ENCODE data around the gene DPH2. TPM values are rescaled to one million over a fixed set of nuclear protein-coding genes. Genes with fewer than 3 reads are reported as not detected.

Gene DPH2
- total RNA-seq, 1 donor from 2014 or later, result 17.1 TPM

DNA sequence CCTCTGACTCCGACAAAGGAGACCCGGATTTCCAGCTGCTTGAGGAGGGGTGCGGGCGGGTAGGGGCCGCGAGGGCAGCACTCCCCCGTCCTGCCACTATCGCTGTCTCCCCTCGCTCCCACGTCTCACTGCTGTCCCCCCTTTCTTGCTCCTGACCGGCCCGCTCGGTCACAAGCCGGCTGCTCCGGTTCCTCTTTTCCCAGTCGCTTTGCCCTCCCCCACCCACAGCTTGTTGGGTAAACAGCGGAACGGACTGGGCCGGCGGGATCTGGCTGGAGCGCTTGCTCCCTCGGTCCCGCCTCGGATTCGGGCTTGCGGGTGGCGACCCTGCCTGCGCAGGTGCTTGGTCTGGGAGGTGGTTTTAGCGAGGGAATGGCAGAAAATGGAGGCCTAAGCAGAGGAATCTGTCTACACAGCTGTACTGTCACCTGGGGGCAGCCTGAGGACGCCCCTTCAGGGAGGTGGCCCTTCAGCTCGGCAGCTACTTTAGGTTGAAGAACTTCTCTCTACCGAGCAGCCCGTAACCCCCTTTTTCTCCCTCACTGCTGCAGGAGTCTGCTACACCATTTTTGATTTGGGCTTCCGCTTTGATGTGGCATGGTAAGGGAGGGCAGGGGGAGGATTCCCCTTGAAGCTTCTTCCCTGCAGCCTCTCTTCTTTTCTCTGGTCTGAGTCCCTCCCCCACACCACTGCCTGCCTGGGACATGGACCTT lies 5.6 kb downstream of the DPH2 start:
- Mint-ChIP-seq H3K36me3 (ENCODE audit: low read depth, unreplicated experiment) (peaks cover 22% of the 10 kb centered on the region), H3K4me3 (ENCODE audit: unreplicated experiment) (peak overlapping the region; percentile 94), H3K4me1 (ENCODE audit: unreplicated experiment) (peaks cover 38% of the 10 kb centered on the region), H3K27me3 (ENCODE audit: unreplicated experiment) (peaks cover 26% of the 10 kb centered on the region), H3K9me3 (ENCODE audit: unreplicated experiment) (no peaks in the 10 kb centered on the region), H3K27ac (ENCODE audit: unreplicated experiment) (no peak overlapping the region)
- no peak for DNase-seq (ENCODE audit: low spot score)
- TF ChIP-seq, protein P1, sequence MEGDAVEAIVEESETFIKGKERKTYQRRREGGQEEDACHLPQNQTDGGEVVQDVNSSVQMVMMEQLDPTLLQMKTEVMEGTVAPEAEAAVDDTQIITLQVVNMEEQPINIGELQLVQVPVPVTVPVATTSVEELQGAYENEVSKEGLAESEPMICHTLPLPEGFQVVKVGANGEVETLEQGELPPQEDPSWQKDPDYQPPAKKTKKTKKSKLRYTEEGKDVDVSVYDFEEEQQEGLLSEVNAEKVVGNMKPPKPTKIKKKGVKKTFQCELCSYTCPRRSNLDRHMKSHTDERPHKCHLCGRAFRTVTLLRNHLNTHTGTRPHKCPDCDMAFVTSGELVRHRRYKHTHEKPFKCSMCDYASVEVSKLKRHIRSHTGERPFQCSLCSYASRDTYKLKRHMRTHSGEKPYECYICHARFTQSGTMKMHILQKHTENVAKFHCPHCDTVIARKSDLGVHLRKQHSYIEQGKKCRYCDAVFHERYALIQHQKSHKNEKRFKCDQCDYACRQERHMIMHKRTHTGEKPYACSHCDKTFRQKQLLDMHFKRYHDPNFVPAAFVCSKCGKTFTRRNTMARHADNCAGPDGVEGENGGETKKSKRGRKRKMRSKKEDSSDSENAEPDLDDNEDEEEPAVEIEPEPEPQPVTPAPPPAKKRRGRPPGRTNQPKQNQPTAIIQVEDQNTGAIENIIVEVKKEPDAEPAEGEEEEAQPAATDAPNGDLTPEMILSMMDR (IDR thresholded peaks at IDR 0.05; ENCODE audit: unreplicated experiment), result no peak

DNA sequence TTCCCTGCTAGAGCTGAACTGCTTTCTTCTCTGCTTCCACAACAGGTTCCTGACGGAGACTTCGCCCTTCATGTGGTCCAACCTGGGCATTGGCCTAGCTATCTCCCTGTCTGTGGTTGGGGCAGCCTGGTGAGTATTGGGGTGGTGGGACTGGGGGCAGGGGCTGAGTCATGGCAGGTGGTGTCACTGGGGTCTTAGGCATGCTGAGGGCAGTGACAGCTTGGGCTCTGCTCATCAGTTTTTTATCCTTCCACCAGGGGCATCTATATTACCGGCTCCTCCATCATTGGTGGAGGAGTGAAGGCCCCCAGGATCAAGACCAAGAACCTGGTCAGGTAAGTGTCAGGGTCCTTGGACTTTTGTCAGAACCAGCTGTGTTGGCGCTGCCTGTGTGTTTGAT lies 6.2 kb downstream of the DPH2 start:
- Mint-ChIP-seq H3K9me3 (ENCODE audit: unreplicated experiment) (no peaks in the 10 kb centered on the region), H3K4me1 (ENCODE audit: unreplicated experiment) (peaks cover 39% of the 10 kb centered on the region), H3K27ac (ENCODE audit: unreplicated experiment) (no peak overlapping the region), H3K27me3 (ENCODE audit: unreplicated experiment) (peaks cover 29% of the 10 kb centered on the region), H3K4me3 (ENCODE audit: unreplicated experiment) (peak overlapping the region; percentile 94), H3K36me3 (ENCODE audit: low read depth, unreplicated experiment) (peaks cover 27% of the 10 kb centered on the region)
- DNase-seq (ENCODE audit: low spot score), result no peak
- TF ChIP-seq, protein P1 (IDR thresholded peaks at IDR 0.05; ENCODE audit: unreplicated experiment), result no peak

DNA sequence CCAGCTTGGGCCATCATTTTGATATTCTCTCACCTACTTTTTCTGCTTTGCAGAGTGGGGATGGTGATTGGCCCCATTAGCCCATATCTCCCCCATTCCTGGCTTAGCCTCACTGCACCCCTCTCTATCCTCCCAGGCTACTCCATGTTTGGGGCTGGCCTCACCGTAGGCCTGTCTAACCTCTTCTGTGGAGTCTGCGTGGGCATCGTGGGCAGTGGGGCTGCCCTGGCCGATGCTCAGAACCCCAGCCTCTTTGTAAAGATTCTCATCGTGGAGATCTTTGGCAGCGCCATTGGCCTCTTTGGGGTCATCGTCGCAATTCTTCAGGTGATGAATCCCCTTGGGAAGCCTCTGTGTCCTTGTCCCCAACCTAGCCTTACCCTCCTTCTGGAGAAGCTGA lies 7.1 kb downstream of the DPH2 start:
- Mint-ChIP-seq H3K4me1 (ENCODE audit: unreplicated experiment) (peaks cover 39% of the 10 kb centered on the region), H3K27ac (ENCODE audit: unreplicated experiment) (no peak overlapping the region), H3K36me3 (ENCODE audit: low read depth, unreplicated experiment) (peaks cover 27% of the 10 kb centered on the region), H3K4me3 (ENCODE audit: unreplicated experiment) (peak overlapping the region; percentile 3), H3K9me3 (ENCODE audit: unreplicated experiment) (no peaks in the 10 kb centered on the region), H3K27me3 (ENCODE audit: unreplicated experiment) (peaks cover 30% of the 10 kb centered on the region)
- TF ChIP-seq, protein P1 (IDR thresholded peaks at IDR 0.05; ENCODE audit: unreplicated experiment), result no peak
- no peak for DNase-seq (ENCODE audit: low spot score)

- Mint-ChIP-seq H3K36me3 (ENCODE audit: low read depth, unreplicated experiment) (peaks cover 30% of the 10 kb centered on the region), H3K27me3 (ENCODE audit: unreplicated experiment) (peaks cover 32% of the 10 kb centered on the region), H3K27ac (ENCODE audit: unreplicated experiment) (peak overlapping the region; percentile 27)
Observed at GRCh38 chr1:43977376-43978263, 7.8 kb downstream of the DPH2 start.

More at GRCh38 chr1:43977376-43978263, 7.8 kb downstream of the DPH2 start:
- no peak for DNase-seq (ENCODE audit: low spot score)
- TF ChIP-seq, protein P1 (IDR thresholded peaks at IDR 0.05; ENCODE audit: unreplicated experiment), result no peak
- peaks cover 41% of the 10 kb centered on the region for H3K4me1 Mint-ChIP-seq (ENCODE audit: unreplicated experiment)
- H3K4me3 Mint-ChIP-seq (ENCODE audit: unreplicated experiment), result peak overlapping the region; percentile 63
- H3K9me3 Mint-ChIP-seq (ENCODE audit: unreplicated experiment), result no peaks in the 10 kb centered on the region

Data from endothelial cell (in vitro differentiated cells).